Stimulated activated CD4-positive, alpha-beta T cell treated with anti-CD3 and anti-CD28 coated beads, Interleukin-2, amount 100 ng/mL, for 4 hours (primary cell): ENCODE data around the gene VCAN.
A peak's percentile ranks its signal among the peaks of the same experiment; 100 is the strongest.
"Not testable (repeated sequence)": the region's sequence is repeated elsewhere in the genome, so short reads cannot be mapped to it uniquely, and the experiment has no call there.

Experiments
- DNase-seq: peaks from one replicate; pipeline ENCODE4 v3.0.0-alpha.2; 2020; ENCODE audit warnings: low read depth

The VCAN gene

GRCh38 chr5:83471405-83472212 lies at the start of gene VCAN:
Gene VCAN (plus strand): TSS chr5:83471744. CDS start chr5:83483519, 11,775 bp downstream.
- no peak for DNase-seq

- DNase-seq = no peak
Observed at GRCh38 chr5:83422284-83422683, 49.3 kb upstream of the VCAN start.

- no peak for DNase-seq
Observed at GRCh38 chr5:83426855-83427254, 44.7 kb upstream of the VCAN start.

- no peak for DNase-seq
Observed at GRCh38 chr5:83428126-83428525, 43.4 kb upstream of the VCAN start.

- DNase-seq = no peak
Observed at GRCh38 chr5:83428890-83429289, 42.7 kb upstream of the VCAN start.

- peak; percentile 13 for DNase-seq
Observed at GRCh38 chr5:83430130-83431010, 41.2 kb upstream of the VCAN start.

- no peak for DNase-seq
Observed at GRCh38 chr5:83433891-83434290, 37.7 kb upstream of the VCAN start.

- no peak for DNase-seq
Observed at GRCh38 chr5:83434946-83435345, 36.6 kb upstream of the VCAN start.

- DNase-seq = no peak
Observed at GRCh38 chr5:83436276-83436675, 35.3 kb upstream of the VCAN start.

GRCh38 chr5:83437697-83438096 lies 33.8 kb upstream of the VCAN start:
- not testable (repeated sequence) for DNase-seq

GRCh38 chr5:83440826-83441225 lies 30.7 kb upstream of the VCAN start:
- DNase-seq = no peak

GRCh38 chr5:83441747-83442146 lies 29.8 kb upstream of the VCAN start:
- DNase-seq = no peak

GRCh38 chr5:83443534-83443933 lies 28.0 kb upstream of the VCAN start:
- no peak for DNase-seq

GRCh38 chr5:83444445-83444844 lies 27.1 kb upstream of the VCAN start:
- no peak for DNase-seq

- DNase-seq = no peak
Observed at GRCh38 chr5:83446253-83446947, 25.1 kb upstream of the VCAN start.

- DNase-seq = no peak
Observed at GRCh38 chr5:83447533-83447932, 24.0 kb upstream of the VCAN start.

GRCh38 chr5:83450183-83450966 lies 21.2 kb upstream of the VCAN start:
- DNase-seq = no peak

GRCh38 chr5:83450967-83451248 lies 20.6 kb upstream of the VCAN start:
- DNase-seq = no peak

- no peak for DNase-seq
Observed at GRCh38 chr5:83451955-83452354, 19.6 kb upstream of the VCAN start.

- DNase-seq = no peak
Observed at GRCh38 chr5:83453937-83454336, 17.6 kb upstream of the VCAN start.

GRCh38 chr5:83464261-83464660 lies 7.3 kb upstream of the VCAN start:
- no peak for DNase-seq
